ENCODE results near the gene ADAM17.

- TF ChIP-seq CTCF (IDR thresholded peaks at IDR 0.05; ENCODE audit: insufficient read depth, low read depth, low read length) (no peak), EZH2 (IDR thresholded peaks at IDR 0.05; ENCODE audit: insufficient read depth, low read length) (no peak)
Observed at GRCh38 chr2:9548506-9548905, 7.1 kb downstream of the ADAM17 start.

All from astrocyte (in vitro differentiated cells and primary cell).